D341Med (cell line): ENCODE data around the gene ANKRD52.
"Not testable (repeated sequence)": the region's sequence is repeated elsewhere in the genome, so short reads cannot be mapped to it uniquely, and the experiment has no call there.

Experiments
- DNase-seq: peaks from one replicate; pipeline ENCODE4 v3.0.0; 2012; ENCODE audit warnings: low spot score

Gene ANKRD52

DNA sequence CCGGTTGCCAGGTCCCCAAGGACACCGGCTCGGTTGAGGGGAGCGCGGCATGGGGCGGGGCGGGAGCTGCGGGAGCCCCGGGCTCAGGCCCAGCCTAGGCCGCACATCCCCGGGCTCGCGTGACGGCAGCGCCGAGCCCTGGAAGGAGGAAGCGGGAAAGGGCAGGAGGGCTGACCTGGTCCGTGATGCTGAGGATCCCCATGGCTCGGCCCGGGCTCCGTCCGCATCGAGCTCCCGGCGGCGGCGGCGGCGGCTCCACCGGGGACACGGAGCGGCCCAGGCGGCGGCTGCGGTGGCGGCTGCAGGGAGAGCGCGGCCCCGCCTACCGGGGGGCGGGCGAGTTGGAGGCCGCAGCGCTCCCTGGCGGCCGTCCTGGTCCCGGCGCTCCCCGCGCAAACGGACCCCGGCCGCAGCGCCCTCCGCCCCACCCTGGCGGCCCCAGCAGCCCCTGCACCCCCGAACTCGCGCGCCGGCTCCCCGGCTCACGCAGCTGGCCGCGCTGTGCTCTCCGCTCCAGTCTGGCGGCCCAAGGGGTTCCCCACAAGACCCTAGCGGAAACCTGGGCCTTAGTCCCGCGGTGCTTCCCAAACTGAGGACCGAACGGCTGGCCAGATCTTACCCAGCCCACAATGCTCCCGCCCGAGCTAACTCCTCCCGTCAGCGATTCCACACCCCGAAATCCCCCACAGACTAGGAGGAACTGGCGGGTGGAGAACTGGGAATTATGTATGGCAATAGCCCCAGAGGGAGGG, at the start of gene ANKRD52:
Gene ANKRD52, minus strand, starts transcription at position 317 of the 752 bp plus-strand sequence. Its CDS starts 115 bp downstream, at position 202.
- peak; percentile 98 for DNase-seq

DNA sequence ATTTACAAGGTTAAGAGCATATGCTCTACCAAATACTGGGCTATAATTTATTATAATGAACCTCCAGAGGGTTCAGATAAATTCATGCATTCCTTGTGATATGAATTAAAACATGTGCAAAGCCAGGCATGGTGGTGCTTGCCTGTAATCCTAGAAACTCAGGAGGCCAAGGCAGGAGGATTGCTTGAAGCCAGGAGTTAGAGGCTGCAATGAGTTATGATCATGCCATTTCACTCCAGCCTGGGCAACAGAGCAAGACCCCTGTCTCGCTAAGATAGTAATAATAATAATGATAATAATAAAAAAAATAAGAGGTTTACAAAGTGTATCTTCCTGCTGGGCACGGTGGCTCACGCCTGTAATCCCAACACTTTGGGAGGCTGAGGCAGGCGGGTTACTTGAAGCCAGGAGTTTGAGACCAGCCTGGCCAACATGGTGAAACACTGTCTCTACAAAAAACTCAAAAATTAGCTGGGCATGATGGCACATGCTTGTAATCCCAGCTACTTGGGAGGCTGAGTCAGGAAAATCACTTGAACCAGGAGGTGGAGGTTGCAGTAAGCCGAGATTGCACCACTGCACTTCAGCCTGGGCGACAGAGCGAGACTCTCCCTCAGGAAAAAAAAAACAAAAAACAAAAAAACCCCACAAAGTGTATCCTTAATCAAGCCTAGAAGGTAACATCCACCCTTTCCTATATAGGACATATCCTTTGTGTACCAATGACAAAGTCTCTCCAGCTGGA, 49.2 kb upstream of the ANKRD52 start:
- no peak for DNase-seq

DNA sequence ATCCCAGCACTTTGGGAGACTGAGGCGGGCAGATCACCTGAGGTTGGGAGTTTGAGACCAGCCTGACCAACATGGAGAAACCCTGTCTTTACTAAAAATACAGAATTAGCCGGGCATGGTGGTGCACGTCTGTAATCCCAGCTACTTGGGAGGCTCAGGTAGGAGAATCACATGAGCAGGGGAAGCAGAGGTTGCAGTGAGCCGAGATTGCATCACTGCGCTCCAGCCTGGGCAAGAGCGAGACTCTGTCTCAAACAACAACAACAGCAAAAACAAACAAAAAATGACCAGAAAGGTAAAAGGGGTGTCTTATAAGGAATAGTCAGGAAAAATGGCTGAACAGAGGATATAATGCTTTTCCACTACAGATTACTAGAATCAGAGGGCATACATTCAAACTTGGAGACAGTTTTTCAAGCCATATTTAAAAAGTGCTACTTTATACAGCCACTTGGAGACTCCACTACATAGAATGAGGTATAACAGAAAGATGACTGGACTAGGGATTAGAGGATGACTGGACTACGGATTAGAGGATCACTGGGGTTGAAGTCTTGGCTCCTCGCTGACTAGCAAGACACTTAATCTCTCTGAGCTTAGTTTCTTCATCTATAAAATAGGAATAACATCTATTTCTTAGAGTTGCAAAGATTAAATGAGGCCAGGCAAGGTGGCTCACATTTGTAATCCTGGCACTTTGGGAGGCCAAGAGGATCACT, 46.8 kb upstream of the ANKRD52 start:
- no peak for DNase-seq

DNA sequence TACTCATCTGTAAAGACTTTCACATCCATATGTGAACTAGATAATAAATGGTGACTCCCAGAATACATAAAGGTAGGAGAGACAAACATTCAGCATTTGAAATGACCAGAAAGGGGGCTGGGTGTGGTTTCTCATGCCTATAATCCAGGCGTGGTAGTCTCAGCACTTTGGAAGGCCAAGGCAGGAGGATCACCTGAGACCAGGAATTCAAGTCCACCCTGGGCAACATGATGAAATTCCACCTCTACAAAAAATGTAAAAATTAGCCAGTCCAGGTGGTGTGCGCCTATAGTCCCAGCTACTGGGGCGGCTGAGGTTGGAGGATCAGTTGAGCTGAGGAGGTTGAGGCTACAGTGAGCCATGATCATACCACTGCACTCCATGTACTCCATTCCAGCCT, 46.1 kb upstream of the ANKRD52 start:
- DNase-seq, result no peak

DNA sequence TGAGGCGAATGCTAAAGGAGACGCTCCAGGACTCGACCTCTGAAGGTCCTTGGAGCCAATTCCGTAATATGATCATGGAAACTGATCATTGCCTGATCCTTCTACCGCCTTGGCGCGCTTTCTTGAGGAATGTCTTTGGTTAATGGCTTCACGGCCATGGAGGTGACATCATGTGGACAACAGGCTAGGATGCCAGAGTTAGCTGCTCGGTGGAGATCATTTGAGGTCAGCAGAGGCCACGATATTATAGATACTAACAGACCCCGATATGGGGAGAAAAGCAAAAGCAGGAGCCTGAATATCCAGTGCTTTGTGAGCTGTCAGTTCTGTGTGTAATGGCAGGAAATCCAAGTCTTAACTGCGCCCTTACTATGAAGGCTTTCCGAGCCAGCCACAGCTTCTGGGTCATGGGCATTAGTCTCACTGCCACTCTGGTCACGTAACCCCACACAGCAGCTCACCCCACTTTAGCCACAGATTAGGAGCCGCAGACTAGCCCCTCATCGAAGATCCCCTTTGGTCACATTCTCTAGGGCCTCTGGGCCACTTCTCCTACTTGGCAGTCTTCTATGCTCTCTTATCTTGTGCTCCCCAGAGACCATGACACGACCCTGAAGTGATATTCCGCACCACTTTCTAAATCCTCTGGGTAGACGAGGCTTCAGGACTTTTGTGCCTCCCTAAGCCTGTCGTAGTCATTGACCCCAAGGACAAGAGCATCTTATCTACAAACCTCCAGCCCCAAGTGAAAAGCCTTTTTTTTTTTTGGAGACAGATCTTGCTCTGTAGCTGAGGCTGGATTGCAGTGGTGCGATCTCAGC, 42.7 kb upstream of the ANKRD52 start:
- no peak for DNase-seq

DNA sequence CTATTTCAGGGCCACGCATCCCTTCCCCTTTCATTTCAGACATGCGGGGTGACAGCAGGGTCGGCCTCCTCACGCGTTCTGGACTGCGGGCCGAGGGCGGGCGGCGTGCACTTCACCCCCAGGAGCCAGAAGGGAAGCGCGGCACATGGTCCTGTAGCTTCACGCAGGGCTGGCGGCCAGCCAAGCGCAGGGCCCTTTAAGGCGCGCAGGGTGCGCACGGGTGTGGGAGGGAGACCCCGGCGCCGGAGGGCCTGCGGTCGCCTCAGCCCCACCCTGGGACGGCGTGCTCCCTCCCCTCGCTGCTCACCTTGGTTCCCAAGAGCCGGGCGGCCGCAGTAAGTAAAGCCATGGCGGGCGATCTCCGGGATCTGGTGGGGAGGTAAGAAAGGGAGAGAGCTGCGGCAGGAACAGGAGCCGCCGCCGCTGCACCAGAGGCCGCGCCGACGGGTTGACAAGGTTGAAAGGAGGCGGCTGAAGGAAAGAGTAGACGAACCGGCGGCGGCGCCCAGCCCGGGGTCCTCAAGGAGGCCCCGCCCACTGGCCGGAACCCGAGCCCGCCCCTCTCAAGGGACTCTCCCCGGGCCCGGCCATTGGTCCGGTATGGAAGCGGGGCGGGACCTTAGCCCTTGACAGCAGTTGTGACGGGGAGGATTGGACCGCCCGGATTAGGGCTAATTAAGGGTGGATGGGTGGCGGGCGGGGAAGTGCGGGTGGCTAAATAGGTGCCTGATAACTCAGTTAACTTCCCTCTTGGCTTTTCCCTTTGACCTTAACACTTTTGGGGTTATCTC, 41.9 kb upstream of the ANKRD52 start, which contains the start of gene CS:
Gene CS, minus strand, starts transcription at position 478 of the 791 bp plus-strand sequence. Its CDS starts 129 bp downstream, at position 349.
- peak; percentile 99 for DNase-seq

DNA sequence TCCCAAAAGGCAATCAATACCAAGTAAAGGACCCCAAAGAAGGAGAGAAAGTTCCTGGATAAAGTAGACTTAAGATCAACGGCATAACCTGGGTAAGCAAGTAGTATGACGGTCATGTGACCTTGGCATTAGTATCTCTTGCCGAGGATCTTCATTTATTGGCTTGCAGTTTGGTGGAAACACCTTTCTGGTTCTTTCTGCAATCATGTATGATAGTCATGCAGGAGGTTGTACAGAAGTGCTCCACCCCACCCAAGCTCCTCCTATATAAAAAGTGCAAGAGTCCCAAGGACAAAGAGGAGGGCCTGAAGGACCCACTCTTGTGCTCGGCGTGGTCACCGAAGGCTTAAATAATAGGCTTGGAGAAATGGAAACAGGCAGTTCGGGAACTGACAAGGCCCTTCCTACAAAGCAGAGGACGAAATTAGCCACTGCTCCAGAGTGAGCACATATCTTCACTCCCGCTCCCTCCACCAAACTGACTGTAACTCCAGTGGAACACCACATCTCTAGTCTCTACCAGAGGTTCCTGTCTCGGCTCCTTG, 41.2 kb upstream of the ANKRD52 start:
- no peak for DNase-seq

DNA sequence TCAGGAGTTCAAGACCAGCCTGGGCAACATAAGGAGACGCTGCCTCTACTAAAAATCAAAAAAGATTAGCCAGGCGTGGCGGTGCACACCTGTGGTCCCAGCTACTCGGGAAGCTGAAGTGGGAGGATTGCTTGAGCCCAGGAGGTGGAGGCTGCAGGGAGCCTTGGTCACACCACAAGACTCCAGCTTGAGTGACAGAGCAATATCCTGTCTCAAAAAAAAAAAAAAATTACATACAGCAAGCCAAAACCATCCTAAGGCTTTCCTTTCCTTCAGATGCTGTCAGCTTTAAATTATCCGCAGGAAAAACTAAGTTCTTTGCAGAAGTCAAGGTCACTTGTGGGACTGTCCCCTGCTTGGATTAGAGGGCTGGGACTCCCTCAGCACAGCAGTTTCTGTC, 40.6 kb upstream of the ANKRD52 start:
- DNase-seq, result no peak

DNA sequence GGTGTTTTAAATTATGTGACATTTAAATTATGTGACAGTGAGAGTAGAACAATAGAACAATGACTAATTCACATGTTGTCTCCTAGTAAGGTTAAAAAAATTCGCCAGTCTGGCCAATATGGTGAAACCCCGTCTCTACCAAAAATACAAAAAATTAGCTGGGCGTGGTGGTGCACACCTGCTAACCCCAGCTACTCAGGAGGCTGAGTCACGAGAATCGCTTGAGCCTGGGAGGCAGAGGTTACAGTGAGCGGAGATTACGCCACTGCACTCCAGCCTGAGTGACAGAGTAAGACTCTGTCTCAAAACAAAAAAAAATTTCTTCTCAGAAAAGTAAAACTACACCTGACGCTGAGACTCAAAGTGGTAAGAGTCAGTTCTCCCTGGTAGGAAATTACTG, 39.2 kb upstream of the ANKRD52 start:
- DNase-seq, result no peak

DNA sequence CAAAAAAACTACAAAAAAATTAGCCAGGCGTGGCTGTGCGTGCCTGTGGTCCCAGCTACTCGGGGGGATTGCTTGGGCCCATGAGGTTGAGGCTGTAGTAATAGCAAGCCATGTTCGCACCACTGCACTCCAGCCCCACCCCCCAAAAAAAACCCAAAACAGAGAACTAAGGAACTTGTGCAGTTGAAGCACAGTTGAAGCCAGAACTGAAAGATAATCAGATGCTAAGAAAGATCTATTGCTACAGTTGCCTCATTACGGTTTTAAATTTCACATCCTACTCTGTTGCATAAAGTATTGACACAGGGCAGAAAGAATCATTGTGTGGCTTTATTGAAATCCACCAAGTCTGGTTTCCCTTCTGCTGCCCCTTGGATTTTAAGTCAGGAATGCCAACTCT, 38.1 kb upstream of the ANKRD52 start:
- DNase-seq, result no peak

DNA sequence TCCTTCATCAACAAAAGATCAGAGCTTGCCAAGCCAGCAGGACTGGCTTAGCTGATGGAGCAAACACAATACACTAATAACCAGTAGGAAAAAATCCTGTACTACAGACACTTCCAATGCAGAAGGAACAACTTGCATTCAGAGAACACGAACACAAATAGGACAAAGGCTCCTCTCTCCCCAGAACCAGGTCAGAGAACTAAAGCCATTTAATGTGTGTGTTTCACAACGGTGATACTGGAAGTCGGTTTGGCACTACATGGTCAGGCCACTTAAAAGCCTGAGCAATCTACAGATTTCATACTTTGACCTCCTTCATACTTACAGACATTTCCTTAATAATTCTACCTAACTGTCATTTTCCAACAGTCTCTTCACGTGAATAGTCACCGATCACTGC, 35.6 kb upstream of the ANKRD52 start:
- DNase-seq, result no peak

DNA sequence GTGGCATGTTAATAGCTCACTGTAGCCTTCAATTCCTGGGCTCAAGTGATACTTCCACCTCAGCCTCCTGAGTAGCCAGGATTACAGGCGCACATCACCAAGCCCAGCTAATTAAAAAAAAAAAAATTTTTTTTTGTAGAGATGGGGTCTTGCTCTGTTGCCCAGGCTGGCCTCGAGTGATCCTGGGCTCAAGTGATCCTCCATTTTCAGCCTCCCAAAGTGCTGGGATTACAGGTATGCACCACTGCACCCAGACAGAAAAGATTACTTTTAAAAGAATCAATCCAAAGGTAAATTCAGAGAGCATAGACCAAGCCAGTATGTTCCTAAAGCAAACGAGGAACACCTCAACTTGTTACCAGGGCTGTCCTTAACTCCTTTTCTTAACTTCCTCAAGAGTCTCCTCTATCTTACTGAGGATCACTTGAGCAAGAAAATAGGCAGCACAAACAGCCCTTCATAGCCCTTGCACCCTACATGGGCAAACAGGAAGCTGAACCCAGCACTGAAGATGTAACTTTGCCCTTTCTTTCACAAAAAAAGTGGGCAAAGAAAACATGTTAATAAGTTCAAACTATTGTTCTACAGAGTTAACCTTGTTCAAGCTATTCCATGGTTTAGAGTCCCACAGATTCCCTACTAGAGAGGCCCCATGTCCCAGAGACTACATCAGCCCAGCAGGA, 30.7 kb upstream of the ANKRD52 start:
- no peak for DNase-seq

DNA sequence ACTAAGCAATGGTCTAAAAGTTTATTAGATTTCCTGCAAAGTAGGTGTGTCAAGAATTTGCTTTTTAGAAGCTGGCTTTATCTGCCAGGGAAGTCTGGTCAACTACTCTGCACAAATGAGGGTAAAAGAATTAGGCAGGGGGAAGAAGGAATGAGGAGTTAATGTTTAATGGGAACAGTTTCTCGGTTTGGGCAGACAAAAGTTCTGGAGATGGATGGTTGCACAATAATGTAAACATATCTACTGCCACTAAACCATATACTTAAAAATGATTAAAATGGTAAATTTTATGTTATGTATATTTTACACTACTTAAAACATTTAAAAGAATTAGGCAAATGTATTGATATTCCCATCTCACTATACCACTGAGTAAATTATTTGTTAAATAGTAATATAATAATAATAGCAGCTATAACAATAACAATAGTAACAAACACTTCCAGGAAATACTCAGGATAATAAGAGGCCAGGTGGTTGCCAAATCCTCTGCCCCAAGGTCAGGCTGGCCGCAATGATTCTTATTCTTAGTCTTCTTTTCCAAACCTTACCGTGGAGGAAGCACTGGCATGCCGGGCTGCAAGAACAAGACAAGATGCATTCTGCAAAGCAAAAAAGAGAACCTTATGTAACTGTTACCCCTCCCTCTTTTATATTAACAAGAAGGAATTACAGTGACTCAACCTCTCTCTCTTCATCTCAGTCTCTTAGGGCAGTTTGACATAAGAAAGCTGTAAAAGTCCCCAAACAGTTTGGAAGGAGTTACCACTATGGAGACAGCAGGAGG, 28.1 kb upstream of the ANKRD52 start:
- no peak for DNase-seq

DNA sequence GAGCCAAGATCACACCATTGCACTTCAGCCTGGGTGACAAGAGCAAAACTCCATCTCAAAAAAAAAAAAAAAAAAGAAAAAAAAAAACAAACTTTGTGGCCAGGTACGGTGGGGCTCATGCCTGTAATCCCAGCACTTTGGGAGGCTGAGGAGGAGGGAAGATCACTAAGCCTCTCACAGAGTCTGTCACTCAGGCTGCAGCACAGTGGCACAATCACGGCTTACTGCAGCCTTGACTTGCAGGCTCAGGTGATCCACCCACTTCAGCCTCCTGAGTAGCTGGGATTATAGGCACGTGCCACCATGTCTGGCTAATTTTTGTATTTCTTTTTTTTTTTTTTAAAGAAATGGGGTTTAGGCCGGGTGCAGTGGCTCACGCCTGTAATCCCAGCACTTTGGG, 26.1 kb upstream of the ANKRD52 start:
- not testable (repeated sequence) for DNase-seq

DNA sequence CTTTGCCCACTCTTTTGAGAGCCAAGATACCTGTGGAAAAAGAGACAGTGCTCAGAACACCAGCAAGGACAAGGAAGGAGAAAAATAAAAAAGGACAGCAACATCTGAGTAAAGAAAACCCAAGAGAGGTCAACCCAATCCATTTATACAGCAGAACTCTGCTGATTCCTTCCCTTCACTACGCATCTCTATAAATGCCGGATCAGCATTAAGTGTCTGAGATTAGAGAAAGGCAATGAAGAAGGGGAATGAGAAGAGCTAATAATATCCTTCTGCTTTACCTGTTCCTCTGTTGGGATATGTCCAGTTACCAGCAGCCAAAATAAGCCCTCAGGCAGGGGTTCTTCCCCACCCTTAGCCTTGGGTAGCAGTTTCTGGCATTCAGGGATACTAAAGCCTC, 24.4 kb upstream of the ANKRD52 start:
- no peak for DNase-seq

DNA sequence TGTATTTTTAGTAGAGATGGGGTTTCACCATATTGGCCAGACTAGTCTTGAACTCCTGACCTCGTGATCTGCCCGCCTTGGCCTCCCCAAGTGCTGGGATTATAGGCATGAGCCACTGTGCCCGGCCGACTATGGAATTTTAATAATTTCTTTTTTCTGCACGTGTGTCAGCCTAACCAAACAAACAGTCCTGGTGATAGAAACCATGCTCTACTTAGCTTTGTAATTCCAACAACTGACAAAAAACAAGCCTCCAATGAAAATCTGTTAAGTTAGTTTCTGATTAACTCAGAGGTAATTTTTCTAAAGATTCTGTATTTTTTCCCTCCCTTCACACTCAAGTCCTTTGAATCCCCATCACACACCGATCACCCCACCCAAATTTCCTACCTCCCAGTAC, 23.8 kb upstream of the ANKRD52 start:
- DNase-seq, result no peak

DNA sequence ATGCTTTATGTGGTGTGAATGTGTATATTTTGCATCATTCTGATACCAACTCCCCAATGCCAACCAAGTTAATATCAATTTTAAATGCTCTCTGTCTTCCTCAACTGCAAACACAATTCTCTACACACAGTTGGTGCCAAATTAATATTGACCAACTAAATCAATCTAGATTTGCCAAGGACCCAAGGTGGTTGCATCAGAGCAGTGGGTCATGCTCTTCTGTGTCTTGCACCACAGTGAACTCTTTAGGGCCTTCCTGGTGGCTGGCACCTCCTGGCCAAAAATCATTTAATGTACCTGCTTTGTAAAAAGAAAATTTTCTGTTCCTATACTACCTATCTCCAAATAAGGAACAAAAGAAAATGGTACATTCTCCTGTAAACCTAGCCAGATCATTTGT, 22.7 kb upstream of the ANKRD52 start:
- no peak for DNase-seq

DNA sequence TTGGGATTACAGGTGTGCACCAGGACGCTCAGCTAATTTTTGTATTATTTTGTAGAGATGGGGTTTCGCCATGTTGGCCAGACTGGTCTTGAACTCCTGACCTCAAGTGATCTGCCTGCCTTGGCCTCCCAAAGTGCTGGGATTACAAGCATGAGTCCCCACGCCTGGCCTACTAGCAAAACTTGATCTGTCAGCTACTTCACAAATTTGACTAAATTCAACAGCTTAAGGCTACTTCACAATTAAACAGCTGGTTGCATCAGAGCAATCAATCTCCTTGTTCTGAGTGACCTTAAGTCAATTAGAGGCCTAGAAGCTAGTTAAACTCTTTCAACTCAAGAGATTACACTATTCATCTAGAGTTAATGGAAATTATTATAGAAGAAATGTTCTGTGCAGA, 20.7 kb upstream of the ANKRD52 start:
- DNase-seq, result no peak

DNA sequence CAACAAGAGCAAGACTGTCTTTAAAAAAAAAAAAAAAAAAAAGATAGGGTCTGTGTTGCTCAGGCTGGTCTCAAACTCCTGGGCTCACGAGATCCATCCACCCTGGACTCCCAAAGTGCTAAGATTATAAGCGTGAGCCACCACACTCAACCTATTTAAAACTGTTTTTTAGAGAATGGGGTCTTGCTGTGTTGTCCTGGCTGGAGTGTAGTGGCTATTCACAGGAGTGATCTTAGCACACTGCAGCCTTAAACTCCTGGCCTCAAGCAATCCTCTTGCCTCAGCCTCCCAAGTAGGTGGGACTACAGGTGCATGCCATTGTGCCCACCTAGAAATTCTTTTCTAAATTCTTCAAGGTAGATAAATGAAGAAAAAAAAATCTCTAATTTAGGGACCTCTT, 16.1 kb upstream of the ANKRD52 start:
- DNase-seq, result no peak
